RWPE2 (cell line): ENCODE measurements around the gene LUZP2.

Experiments
- ATAC-seq: fragments of 200-7000 bp; cut with Tn5 transposase; 3 replicates; pipeline ENCODE4 v1.9.1; 2021; ENCODE audit warnings: low read depth
- DNase-seq: peaks from one replicate; pipeline ENCODE4 v3.0.0-alpha.2; 2020; ENCODE audit warnings: low spot score
- H3K27ac ChIP-seq: fragments of 450-650 bp; 2 replicates; pipeline ENCODE4 v1.5.1; 2017; ENCODE audit warnings: mild to moderate bottlenecking; ENCODE audit not compliant: poor library complexity, severe bottlenecking
- H3K27me3 ChIP-seq: fragments of 250-450 bp; sonication (Bioruptor Pico); 2 replicates; pipeline ENCODE4 v1.5.1; 2021; ENCODE audit warnings: mild to moderate bottlenecking, moderate library complexity; ENCODE audit not compliant: insufficient read depth, poor library complexity, severe bottlenecking
- H3K36me3 ChIP-seq: fragments of 250-450 bp; sonication (Bioruptor Pico); 2 replicates; pipeline ENCODE4 v1.5.1; 2020; ENCODE audit warnings: low read depth, mild to moderate bottlenecking, moderate library complexity
- H3K4me1 ChIP-seq: fragments of 250-450 bp; sonication (Bioruptor Pico); 2 replicates; pipeline ENCODE4 v1.5.1; 2021; ENCODE audit warnings: mild to moderate bottlenecking, moderate library complexity; ENCODE audit not compliant: insufficient read depth, poor library complexity, severe bottlenecking
- H3K4me3 ChIP-seq: fragments of 250-450 bp; sonication (Bioruptor Pico); 2 replicates; pipeline ENCODE4 v1.5.1; 2021; ENCODE audit warnings: mild to moderate bottlenecking, moderate library complexity; ENCODE audit not compliant: severe bottlenecking
- H3K9me3 ChIP-seq: fragments of 250-450 bp; sonication (Bioruptor Pico); 2 replicates; pipeline ENCODE4 v1.5.1; 2021; ENCODE audit warnings: mild to moderate bottlenecking, moderate library complexity; ENCODE audit not compliant: severe bottlenecking
- TF ChIP-seq, protein P1 (sequence below): fragments of 450-650 bp; IDR thresholded peaks from one replicate; pipeline ENCODE4 v1.5.1; 2017; ENCODE audit warnings: mild to moderate bottlenecking, moderate library complexity; ENCODE audit not compliant: poor library complexity, severe bottlenecking

Gene LUZP2

GRCh38 chr11:24515632-24516031, 18.8 kb downstream of the LUZP2 start:
- no peak for ATAC-seq
- Histone ChIP-seq H3K9me3 (no peaks in the 10 kb centered on the region), H3K27me3 (no peaks in the 10 kb centered on the region), H3K27ac (no peak overlapping the region), H3K36me3 (no peaks in the 10 kb centered on the region), H3K4me3 (no peak overlapping the region), H3K4me1 (peaks cover 6% of the 10 kb centered on the region)
- DNase-seq = no peak
- TF ChIP-seq, protein P1, sequence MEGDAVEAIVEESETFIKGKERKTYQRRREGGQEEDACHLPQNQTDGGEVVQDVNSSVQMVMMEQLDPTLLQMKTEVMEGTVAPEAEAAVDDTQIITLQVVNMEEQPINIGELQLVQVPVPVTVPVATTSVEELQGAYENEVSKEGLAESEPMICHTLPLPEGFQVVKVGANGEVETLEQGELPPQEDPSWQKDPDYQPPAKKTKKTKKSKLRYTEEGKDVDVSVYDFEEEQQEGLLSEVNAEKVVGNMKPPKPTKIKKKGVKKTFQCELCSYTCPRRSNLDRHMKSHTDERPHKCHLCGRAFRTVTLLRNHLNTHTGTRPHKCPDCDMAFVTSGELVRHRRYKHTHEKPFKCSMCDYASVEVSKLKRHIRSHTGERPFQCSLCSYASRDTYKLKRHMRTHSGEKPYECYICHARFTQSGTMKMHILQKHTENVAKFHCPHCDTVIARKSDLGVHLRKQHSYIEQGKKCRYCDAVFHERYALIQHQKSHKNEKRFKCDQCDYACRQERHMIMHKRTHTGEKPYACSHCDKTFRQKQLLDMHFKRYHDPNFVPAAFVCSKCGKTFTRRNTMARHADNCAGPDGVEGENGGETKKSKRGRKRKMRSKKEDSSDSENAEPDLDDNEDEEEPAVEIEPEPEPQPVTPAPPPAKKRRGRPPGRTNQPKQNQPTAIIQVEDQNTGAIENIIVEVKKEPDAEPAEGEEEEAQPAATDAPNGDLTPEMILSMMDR = no peak

GRCh38 chr11:24516638-24517037, 19.8 kb downstream of the LUZP2 start:
- no peak for ATAC-seq
- no peaks in the 10 kb centered on the region for H3K27me3 ChIP-seq
- no peaks in the 10 kb centered on the region for H3K36me3 ChIP-seq
- no peaks in the 10 kb centered on the region for H3K9me3 ChIP-seq
- H3K4me1 ChIP-seq = no peaks in the 10 kb centered on the region
- H3K27ac ChIP-seq = no peak overlapping the region
- TF ChIP-seq, protein P1 = no peak
- DNase-seq = no peak
- no peak overlapping the region for H3K4me3 ChIP-seq

DNA sequence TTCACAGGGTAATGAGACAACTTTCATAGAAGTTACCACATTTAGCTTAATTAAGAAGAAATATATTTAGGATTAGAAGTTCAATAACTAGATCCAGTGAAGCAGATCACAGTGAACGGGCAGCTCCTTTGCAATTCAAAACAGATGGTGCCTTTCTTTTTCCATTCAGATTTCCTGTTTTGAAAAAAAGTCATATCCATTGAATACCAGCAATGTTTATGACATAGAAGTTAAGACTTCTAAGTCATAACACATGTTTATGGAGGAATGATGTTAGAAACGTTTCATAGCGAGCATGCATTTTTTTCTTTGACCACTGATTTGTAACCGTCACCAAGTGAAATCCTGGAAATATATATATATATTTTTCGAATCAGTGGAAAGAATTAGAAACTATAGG, 24.7 kb downstream of the LUZP2 start:
- Histone ChIP-seq H3K4me3 (no peak overlapping the region), H3K9me3 (no peaks in the 10 kb centered on the region), H3K4me1 (no peaks in the 10 kb centered on the region), H3K27me3 (no peaks in the 10 kb centered on the region), H3K36me3 (no peaks in the 10 kb centered on the region), H3K27ac (no peak overlapping the region)
- TF ChIP-seq, protein P1 = no peak
- ATAC-seq (no peak), DNase-seq (no peak)

DNA sequence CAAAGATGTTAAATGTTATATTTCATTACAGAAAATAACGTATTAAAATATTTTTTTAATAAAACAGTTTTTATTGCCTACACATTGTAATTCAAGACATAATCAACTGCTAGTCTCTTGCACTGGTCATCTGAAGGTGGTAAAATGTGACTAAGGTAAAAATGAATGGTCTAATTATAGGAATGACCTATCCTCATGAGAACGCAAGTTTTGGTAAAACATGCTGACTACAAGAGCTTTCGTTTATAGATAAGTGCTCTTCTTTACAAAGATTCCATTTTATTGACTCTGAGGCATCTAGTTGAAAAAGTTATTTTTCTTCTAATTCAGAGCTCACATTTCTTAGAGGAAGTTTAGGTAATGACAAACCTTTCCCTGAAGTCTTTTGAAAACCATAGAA, 27.3 kb downstream of the LUZP2 start:
- TF ChIP-seq, protein P1 = no peak
- ATAC-seq = no peak
- Histone ChIP-seq H3K36me3 (no peaks in the 10 kb centered on the region), H3K4me3 (no peak overlapping the region), H3K27me3 (no peaks in the 10 kb centered on the region), H3K27ac (no peak overlapping the region), H3K4me1 (no peaks in the 10 kb centered on the region), H3K9me3 (no peaks in the 10 kb centered on the region)
- no peak for DNase-seq

DNA sequence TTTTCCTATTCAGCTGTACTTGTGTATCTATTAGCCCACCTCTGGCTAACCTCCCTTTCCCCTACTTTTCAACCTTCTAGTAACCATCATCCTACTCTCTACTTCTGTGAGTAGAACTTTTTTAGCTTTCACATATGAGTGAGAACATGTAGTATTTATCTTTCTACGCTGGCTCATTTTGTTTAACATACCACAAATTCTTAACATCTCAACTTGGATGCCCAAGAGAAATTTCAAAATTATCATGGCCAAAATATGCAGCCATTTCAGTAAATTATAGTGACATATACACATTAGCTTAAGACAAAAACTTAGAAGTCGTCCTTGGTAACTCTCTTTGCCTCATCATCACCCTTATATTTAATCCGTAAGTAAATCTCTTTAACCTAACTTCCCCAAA, 34.7 kb downstream of the LUZP2 start:
- TF ChIP-seq, protein P1 = no peak
- H3K4me3 ChIP-seq = no peak overlapping the region
- H3K27me3 ChIP-seq = no peaks in the 10 kb centered on the region
- no peaks in the 10 kb centered on the region for H3K9me3 ChIP-seq
- H3K27ac ChIP-seq = no peak overlapping the region
- no peak for DNase-seq
- no peak for ATAC-seq
- H3K36me3 ChIP-seq = no peaks in the 10 kb centered on the region
- H3K4me1 ChIP-seq = no peaks in the 10 kb centered on the region
